OCI-LY7 (cell line): ENCODE results near the gene BIRC5. TPM values are rescaled to one million over a fixed set of nuclear protein-coding genes. Genes with fewer than 3 reads are reported as not detected.

Source experiments
- BruUV-seq: library from RNA; stranded (reverse); fragments of 400-500 nt; replicated peaks from 2 replicates; lab custom pipeline; 2021; lab: Mats Ljungman, UMichigan
- CTCF ChIA-PET: fragments of 300-600 bp; sonication (Branson Sonifier 250); formaldehyde crosslinking; loops from one replicate; lab custom pipeline; 2022; ENCODE audit warnings: antibody characterized with exemption; ENCODE audit not compliant: unreplicated experiment; lab: Charles Lee
- POLR2A ChIA-PET: fragments of 300-600 bp; sonication (Branson Sonifier 250); formaldehyde crosslinking; loops from one replicate; lab custom pipeline; 2022; ENCODE audit warnings: antibody characterized with exemption; lab: Charles Lee
- DNase-seq: peaks from one replicate; pipeline ENCODE4 v3.0.0-alpha.2; 2015; ENCODE audit warnings: low spot score
- H2AFZ ChIP-seq: fragments of 200-600 bp; sonication (generic), shearing (Covaris generic); 2 replicates; pipeline ENCODE4 v1.6.1; 2014; ENCODE audit warnings: mild to moderate bottlenecking, antibody characterized with exemption, low read length, moderate library complexity
- H3K27ac ChIP-seq: fragments of 200-600 bp; sonication (generic); 2 replicates; pipeline ENCODE4 v1.5.1; 2014; ENCODE audit warnings: mixed run types, low read depth, mild to moderate bottlenecking, moderate library complexity, low read length, inconsistent platforms; ENCODE audit not compliant: poor library complexity, severe bottlenecking
- H3K36me3 ChIP-seq: fragments of 200-600 bp; sonication (generic); 2 replicates; pipeline ENCODE4 v1.6.1; 2014; ENCODE audit warnings: mild to moderate bottlenecking, antibody characterized with exemption, low read length, moderate library complexity, mixed read lengths; ENCODE audit not compliant: insufficient read depth
- H3K4me1 ChIP-seq: fragments of 200-600 bp; sonication (generic); 2 replicates; pipeline ENCODE4 v1.5.1; 2014; ENCODE audit warnings: mild to moderate bottlenecking, low read length; ENCODE audit not compliant: insufficient read depth, poor library complexity, severe bottlenecking
- H3K4me2 ChIP-seq: fragments of 200-600 bp; sonication (generic); 2 replicates; pipeline ENCODE4 v1.6.1; 2014; ENCODE audit warnings: mild to moderate bottlenecking, low read length
- H3K4me3 ChIP-seq: fragments of 200-600 bp; sonication (generic); 2 replicates; pipeline ENCODE4 v1.5.1; 2014; ENCODE audit warnings: mild to moderate bottlenecking, low read depth, low read length; ENCODE audit not compliant: poor library complexity, severe bottlenecking
- H3K79me2 ChIP-seq: fragments of 200-600 bp; sonication (generic); 2 replicates; pipeline ENCODE4 v1.6.1; 2016; ENCODE audit warnings: low read depth, mild to moderate bottlenecking, low read length, moderate library complexity, mixed read lengths; ENCODE audit not compliant: insufficient read depth
- H3K9me2 ChIP-seq: fragments of 200-600 bp; sonication (generic); 2 replicates; pipeline ENCODE4 v1.6.1; 2016; ENCODE audit warnings: mild to moderate bottlenecking, low read length, mixed read lengths; ENCODE audit not compliant: insufficient read depth
- H3K9me3 ChIP-seq: fragments of 200-600 bp; sonication (generic); 2 replicates; pipeline ENCODE4 v1.6.1; 2014; ENCODE audit warnings: mild to moderate bottlenecking, mixed run types, low read length, mixed read lengths
- H4K20me1 ChIP-seq: fragments of 200-600 bp; sonication (generic); 2 replicates; pipeline ENCODE4 v1.6.1; 2014; ENCODE audit warnings: mild to moderate bottlenecking, antibody characterized with exemption, low read length, moderate library complexity, mixed read lengths; ENCODE audit not compliant: insufficient read depth
- CTCF ChIP-seq: fragments of 200-600 bp; sonication (generic); conservative IDR thresholded peaks from 2 replicates; pipeline ENCODE4 v1.5.1; 2014; ENCODE audit warnings: mild to moderate bottlenecking, antibody characterized with exemption, low read length, moderate library complexity, mixed read lengths
- EZH2phosphoT487 ChIP-seq: fragments of 200-600 bp; sonication (generic); IDR thresholded peaks from 2 replicates; pipeline ENCODE4 v1.6.1; 2018; ENCODE audit warnings: low read depth, borderline replicate concordance, mild to moderate bottlenecking, mixed run types, antibody characterized with exemption, low read length, moderate library complexity, mixed read lengths
- intact Hi-C: fragments of 100-400 bp; cut with micrococcal nuclease; formaldehyde crosslinking; loops from one replicate; pipeline ENCODE4 v1.10.0; 2022; ENCODE audit not compliant: unreplicated experiment
- total RNA-seq, 2 experiments: library from RNA; depleted of rRNA in 1 of 2; stranded (reverse); fragments of >200 nt in 1 of 2; shearing (Covaris generic) in 1 of 2; gene quantifications; 2 replicates each; pipeline ENCODE4 v1.2.3, GENCODE V29; 2014 to 2022

The BIRC5 gene
- total RNA-seq, 2 experiments from 2014 or later = 184 to 266 TPM

DNA sequence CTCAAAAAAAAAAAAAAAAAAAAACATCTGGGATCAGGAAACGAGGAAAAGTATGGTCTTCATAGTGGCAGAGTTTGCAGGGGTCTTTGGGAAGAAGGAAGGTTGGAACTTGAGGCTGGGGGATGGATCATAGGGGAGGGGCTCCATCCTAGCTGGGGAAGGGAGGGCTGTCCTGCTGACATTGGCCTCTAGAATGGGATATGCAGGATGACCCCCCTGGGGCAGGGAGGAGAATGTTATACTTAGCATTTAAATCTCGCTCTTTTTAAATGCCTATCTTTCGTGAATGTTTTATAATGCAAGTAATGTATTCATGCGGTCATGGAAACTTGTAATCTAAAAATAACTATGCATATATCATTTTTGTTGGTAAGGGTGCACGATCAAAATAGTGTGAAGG lies 50.5 kb downstream of the BIRC5 start:
- no peak for TF ChIP-seq EZH2phosphoT487
- TF ChIP-seq CTCF = no peak
- no TSS peak for BruUV-seq
- Histone ChIP-seq H3K4me2 (no peak overlapping the region), H2AFZ (no peak overlapping the region), H3K4me3 (no peak overlapping the region), H3K9me3 (no peaks in the 10 kb centered on the region), H3K79me2 (no peaks in the 10 kb centered on the region), H3K27ac (no peak overlapping the region), H3K9me2 (no peaks in the 10 kb centered on the region), H4K20me1 (no peaks in the 10 kb centered on the region), H3K36me3 (no peaks in the 10 kb centered on the region), H3K4me1 (peaks cover 11% of the 10 kb centered on the region)
- intact Hi-C loops = loop anchor here (10.0 kb wide), 1 partner anchor 1480 kb away; no protein-coding TSS in a partner anchor
- CTCF ChIA-PET = no interaction called here
- POLR2A ChIA-PET = no interaction called here
- no peak for DNase-seq

DNA sequence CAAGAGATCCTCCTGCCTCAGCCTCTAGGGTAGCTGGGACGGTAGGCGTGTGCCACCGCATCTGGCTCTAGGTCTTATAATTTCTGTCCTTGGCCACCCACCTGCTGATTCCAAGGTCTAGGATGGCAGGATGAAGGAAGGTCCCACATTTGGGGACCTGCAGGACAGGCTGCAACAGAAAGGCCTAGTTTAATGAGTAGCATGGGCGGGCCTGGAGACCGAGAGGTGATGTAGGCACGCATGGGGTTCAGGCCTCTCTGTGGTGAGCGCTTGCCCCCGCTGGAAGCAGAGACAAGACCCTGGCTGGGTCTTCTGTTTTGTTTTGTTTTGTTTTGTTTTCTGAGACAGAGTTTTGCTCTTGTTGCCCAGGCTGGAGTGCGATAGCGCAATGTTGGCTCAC lies 51.1 kb downstream of the BIRC5 start:
- Histone ChIP-seq H3K27ac (no peak overlapping the region), H3K9me3 (no peaks in the 10 kb centered on the region), H3K4me1 (peaks cover 11% of the 10 kb centered on the region), H3K79me2 (no peaks in the 10 kb centered on the region), H3K4me2 (no peak overlapping the region), H3K36me3 (no peaks in the 10 kb centered on the region), H2AFZ (no peak overlapping the region), H3K9me2 (no peaks in the 10 kb centered on the region), H3K4me3 (no peak overlapping the region), H4K20me1 (no peaks in the 10 kb centered on the region)
- intact Hi-C loops = loop anchor here (10.0 kb wide), 1 partner anchor 1480 kb away; no protein-coding TSS in a partner anchor
- no peak for DNase-seq
- POLR2A ChIA-PET = no interaction called here
- TF ChIP-seq EZH2phosphoT487 (no peak), CTCF (no peak)
- BruUV-seq = no TSS peak
- CTCF ChIA-PET = no interaction called here

DNA sequence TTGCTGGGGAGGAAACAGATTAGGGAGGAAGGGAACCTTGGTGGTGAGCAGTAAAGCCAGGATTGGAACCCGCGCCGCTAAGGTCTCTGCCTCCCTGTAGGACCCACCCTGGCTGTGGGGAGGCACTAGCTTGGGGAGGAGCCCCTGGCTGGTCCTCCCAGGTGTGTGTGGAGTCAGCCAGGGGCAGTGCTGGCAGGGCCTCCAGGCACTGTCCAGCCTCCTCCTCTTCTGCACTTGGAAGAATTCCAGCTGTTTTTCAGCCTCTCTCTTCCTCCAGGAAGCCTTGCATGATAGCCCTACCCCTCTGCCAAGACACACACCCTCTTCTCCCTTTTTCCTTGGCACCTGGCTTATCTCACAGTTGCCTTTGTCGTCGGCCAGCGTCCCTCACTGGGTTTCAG lies 52.2 kb downstream of the BIRC5 start:
- ChIA-PET POLR2A (no interaction called here), CTCF (no interaction called here)
- no peaks in the 10 kb centered on the region for H3K9me3 ChIP-seq
- no peak overlapping the region for H3K4me2 ChIP-seq
- H3K36me3 ChIP-seq = no peaks in the 10 kb centered on the region
- intact Hi-C loops = loop anchor here (10.0 kb wide), 1 partner anchor 1479 kb away; no protein-coding TSS in a partner anchor
- no peaks in the 10 kb centered on the region for H3K9me2 ChIP-seq
- TF ChIP-seq EZH2phosphoT487 = no peak
- no peak for TF ChIP-seq CTCF
- H2AFZ ChIP-seq = no peak overlapping the region
- H3K27ac ChIP-seq = no peak overlapping the region
- no peaks in the 10 kb centered on the region for H4K20me1 ChIP-seq
- H3K4me3 ChIP-seq = no peak overlapping the region
- DNase-seq = no peak
- H3K4me1 ChIP-seq = peaks cover 11% of the 10 kb centered on the region
- no TSS peak for BruUV-seq
- H3K79me2 ChIP-seq = no peaks in the 10 kb centered on the region
